Ovary (tissue), 3 donors: Measurements from ENCODE around the gene MRPS18C.

ENCODE experiments used
- EP300 ChIP-seq: sonication (generic); formaldehyde crosslinking; IDR thresholded peaks from one replicate; pipeline ENCODE4 v1.6.1; 2017; ENCODE audit warnings: antibody characterized with exemption
- POLR2A ChIP-seq: fragments of 450-650 bp; IDR thresholded peaks from one replicate; pipeline ENCODE4 v1.6.1; 2017; ENCODE audit warnings: antibody characterized with exemption, mild to moderate bottlenecking, moderate library complexity
- TF ChIP-seq, protein P1 (sequence below), 3 donors: fragments of 450-650 bp in 2 of 3; fragments of 200-600 bp in 1 of 3; IDR thresholded peaks; one replicate each; pipeline versions ENCODE4 v1.5.1 to v1.8.0; 2016 to 2022; ENCODE audit warnings: antibody characterized with exemption in 3 of 3, mild to moderate bottlenecking in 1 of 3
- donor health status: DM: no; HTN: no; CAD: no.

DNA sequence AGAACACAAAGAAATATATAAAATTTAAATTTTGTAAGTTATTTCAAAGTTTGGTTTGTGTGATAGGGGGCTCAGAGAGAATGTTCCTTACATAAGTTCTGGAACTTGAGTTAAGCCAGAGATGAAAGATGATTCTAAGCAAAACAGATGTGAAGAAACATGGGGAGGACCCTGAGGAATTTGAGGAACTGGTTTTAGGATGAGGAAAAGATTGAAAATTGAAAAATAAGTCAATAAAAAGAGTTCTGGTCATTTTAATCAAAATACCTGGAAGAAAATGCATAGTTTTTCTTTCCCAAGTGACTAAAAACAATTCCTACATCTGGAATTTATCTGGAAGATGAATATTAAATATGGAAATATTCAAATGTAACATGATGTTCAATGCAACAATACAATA lies 37.6 kb upstream of the MRPS18C start:
- TF ChIP-seq POLR2A: no peak
- TF ChIP-seq, protein P1, sequence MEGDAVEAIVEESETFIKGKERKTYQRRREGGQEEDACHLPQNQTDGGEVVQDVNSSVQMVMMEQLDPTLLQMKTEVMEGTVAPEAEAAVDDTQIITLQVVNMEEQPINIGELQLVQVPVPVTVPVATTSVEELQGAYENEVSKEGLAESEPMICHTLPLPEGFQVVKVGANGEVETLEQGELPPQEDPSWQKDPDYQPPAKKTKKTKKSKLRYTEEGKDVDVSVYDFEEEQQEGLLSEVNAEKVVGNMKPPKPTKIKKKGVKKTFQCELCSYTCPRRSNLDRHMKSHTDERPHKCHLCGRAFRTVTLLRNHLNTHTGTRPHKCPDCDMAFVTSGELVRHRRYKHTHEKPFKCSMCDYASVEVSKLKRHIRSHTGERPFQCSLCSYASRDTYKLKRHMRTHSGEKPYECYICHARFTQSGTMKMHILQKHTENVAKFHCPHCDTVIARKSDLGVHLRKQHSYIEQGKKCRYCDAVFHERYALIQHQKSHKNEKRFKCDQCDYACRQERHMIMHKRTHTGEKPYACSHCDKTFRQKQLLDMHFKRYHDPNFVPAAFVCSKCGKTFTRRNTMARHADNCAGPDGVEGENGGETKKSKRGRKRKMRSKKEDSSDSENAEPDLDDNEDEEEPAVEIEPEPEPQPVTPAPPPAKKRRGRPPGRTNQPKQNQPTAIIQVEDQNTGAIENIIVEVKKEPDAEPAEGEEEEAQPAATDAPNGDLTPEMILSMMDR (IDR thresholded peaks at IDR 0.05): no peak
- no peak for TF ChIP-seq EP300
